Stimulated activated CD8-positive, alpha-beta memory T cell treated with anti-CD3 and anti-CD28 coated beads, Interleukin-12 subunit alpha, Interleukin-12 subunit beta, amount 100 ng/mL, for 24 hours (primary cell): ENCODE measurements around the gene ACAN.
"Not testable (repeated sequence)": the region's sequence is repeated elsewhere in the genome, so short reads cannot be mapped to it uniquely, and the experiment has no call there.

Source experiments
- DNase-seq: peaks from one replicate; pipeline ENCODE4 v3.0.0-alpha.2; 2020; ENCODE audit errors: extremely low read depth

ACAN gene

DNA sequence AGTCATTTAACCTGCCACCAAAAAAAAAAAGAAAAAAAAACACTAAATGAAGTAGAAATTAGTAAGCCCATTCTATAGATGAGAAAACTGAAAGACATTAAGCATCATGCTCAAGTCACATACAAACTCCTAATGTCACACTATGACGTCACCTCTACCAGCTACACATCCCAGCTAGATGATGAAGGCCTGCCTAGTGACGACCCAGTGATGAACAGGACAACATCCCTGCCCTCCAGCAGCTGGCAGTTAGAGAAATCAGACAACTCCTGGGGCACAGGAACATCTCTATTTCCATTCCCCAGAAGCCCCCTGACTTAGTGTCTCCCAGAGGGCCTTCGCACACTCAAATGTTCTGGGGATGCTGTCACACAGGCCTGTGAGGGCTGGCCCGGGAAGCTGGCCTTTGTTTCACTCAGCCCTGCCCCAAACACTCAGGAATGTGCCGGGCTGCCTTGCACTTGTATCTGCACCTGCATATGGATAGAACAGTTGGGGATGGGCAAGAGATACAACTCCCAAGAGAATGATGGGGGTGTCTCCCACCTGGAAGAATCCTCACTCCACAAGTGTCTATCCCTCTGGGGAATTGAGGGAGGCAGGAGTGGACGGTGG lies 99.1 kb downstream of the ACAN start:
- no peak for DNase-seq

DNA sequence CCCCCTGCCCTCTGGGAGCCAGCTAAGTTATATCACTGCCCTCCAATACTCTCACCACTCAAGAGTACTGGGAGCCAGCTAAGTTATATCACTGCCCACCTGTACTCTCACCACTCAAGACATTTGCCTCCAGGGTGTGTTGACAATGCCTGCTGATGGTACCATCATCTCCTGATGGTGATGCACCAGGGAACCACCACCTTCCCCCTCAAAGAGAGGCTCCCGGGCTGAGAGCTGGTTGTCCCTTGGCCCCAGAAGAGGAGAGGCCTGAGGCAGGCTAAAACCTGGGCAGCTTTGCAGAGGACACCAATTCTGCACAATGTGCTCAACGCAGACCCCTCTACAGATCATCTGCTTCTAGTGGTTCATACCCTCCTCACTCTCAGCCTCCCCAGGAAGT lies 99.6 kb downstream of the ACAN start:
- no peak for DNase-seq

DNA sequence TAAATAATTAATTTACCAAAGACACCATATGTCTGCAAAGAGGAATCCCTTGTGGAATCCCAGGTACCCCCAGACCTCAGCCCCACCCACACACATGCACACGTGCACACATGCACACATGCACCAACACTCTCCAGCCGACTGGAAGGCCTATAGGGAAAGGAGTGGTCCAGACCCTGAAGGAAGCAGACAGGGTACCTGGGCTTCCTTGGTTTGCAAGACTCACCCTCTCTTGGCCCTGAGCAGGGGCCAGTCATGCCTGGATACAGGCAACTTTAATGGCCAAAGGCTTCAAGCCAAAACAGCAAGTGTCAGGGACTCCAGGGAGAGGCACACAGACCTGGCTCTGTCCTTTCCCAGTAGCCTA lies 101.0 kb downstream of the ACAN start:
- no peak for DNase-seq

DNA sequence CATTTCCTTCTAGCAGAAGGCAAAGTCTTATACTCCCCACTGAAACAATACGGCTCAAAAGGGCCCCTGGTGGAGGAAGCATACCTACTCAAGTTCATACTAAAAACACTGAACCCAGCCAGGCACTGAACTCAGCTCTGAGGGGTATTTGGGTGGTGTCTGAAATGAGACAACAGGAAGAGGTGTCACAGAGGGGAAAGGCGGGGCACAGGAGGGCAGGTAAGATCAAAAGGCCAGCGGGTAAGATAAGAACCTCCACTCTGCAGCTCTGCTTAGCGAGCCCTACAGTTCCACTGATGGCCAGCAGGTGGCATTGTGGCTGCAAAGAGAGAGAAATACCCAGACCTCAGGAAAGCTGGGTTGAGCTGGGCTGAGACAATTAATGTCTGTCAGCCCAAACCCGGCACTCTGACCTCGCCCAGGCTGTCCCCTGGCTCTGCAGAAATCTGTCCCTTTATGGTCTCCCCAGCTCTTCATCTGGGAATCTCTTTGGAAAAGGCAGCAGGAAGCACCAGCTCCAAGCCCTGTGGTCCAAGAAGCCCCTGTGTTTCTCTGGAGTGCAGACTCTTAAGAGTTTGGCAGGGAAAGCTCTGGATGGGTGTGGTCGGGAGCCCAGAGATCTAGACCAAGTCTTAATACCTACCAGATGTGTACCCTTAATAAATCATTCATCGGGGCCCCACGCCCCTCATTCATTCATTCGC lies 101.5 kb downstream of the ACAN start:
- peak; percentile 59 for DNase-seq

DNA sequence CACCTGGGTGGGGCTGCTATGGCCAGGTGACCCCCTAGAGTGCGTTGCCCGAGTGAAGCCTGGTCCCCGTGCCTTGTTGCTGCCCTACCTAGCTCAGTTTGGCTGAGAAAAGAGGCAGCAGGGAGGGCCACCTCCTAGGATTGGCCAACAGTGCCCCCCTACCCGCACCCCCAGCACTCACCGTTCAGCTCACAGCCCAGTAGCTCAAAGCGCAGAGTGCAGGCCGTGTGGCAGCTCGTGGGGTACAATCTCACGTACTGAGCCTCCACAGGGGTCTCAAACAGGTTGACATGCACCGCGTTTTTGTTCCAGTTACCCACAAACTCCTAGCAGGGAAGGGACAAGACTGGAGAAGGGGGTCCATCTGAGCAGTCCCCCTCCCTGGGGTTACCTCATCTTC lies 102.3 kb downstream of the ACAN start:
- no peak for DNase-seq

DNA sequence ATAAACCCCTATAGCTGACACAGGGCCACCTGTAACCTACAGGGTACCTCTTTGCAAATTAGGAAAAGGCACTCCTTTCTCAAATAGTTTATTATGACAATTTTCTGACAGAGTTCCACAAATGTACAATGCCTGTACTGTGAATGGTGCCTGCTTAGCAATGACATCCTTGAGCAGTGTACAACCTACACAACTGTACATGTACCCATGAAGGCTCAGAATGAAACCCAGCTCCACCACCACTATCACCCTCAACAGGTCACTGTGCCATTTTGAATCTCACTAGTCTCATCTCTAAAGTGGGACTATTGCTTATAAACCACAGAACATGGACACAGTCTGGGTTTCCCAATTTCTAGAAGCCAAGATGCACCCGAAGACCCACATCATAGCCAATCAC lies 102.9 kb downstream of the ACAN start:
- DNase-seq, result no peak

DNA sequence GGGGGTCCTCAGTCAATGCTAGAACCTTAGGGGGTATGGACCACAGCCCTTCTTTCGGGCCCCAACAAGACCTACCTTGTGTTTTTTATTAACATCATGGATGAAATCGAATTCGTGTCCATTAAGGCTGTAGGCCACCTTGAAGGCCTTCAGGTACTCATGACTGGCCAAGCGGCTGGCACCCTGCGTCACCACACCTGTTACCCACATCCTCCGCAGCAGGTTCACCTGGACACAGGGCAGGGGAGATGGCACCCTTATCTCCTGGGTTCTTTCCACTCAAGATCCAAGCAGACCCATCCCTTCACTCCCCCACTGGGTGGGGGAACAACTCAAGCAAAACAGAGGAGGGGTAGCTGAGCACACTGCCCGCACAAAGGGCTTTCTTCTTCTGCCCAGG lies 103.3 kb downstream of the ACAN start:
- DNase-seq, result no peak

DNA sequence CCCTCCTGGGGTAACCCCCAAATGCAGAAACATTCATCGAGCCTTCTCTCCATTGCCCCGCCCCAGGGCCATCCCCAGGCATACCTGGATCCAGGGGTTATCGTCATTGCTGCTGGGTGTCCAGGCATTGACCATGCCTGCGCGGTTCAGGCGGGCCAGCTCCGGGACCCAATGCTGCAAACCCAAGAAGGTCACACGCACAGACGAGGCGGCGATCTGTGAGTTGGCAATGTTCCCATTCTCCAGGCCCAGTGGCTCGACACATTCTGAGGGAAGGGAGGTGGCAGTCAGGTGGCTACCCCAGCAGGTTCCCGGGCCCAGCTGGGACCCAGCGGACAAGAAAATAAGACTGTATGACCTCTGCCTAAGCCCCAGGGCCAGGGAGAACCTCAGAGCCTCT lies 103.9 kb downstream of the ACAN start:
- DNase-seq, result no peak

DNA sequence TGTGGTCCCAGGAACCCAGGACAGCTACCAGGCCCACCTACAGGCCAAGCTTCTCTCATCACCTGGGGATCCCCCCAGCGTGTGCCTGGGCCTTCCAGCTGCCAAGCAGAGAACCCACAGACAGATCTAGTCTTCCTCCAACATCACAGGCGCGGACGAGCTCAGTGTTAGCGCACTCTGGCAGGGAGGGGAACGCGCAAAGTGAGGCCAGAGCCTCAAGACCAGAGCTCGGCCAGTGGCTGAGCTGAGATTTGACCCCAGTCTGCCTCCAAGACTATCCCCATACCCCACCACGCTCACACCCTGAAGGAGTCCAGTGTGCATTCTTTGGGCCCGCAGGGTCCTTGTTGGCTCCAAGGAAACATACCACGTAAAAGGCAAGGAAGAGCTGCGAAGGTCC lies 104.9 kb downstream of the ACAN start:
- DNase-seq, result no peak

DNA sequence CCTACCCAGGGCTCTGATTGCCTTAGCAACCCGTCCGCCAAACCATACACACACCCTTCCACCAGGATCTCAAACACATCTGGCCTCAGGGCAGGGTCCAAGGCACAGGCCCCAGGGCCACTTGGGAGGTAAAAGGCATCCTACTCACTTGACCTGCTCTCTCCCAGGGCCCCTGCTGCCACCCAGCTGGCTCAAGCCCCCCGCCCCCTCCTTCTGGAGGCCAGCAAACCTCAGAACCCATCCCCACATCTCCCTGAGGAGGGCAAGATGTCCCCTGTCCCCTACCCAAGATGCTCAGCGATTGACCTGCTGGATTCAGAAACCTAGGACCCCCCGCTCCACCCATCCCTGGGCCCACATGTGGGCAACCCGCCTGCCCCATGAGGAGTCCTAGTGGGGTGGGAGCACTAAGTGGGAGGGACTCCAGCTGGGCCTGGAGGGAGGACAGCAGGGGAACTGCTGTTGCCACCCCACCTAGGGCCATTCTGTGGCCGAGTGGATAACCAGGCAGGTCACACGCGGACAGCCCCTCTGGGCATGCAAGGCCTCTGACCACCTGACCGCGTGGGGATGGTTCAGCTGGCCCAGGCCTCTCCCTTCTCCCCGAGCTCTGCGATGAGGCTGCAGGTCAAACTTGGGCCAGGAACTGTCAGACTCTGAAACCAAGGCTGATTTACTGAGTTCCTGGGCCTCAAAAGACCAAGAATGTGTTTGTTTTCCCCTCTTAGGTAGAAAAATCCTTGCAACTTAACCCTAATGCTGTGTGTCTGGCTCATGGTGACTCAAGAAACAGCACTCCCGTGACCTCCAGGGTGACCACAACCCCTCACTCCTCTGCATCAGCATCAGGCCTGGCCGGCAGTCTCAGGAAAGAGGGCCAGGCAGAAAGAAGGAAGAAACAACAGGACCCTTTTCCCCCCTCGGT lies 105.7 kb downstream of the ACAN start:
- DNase-seq, result no peak

DNA sequence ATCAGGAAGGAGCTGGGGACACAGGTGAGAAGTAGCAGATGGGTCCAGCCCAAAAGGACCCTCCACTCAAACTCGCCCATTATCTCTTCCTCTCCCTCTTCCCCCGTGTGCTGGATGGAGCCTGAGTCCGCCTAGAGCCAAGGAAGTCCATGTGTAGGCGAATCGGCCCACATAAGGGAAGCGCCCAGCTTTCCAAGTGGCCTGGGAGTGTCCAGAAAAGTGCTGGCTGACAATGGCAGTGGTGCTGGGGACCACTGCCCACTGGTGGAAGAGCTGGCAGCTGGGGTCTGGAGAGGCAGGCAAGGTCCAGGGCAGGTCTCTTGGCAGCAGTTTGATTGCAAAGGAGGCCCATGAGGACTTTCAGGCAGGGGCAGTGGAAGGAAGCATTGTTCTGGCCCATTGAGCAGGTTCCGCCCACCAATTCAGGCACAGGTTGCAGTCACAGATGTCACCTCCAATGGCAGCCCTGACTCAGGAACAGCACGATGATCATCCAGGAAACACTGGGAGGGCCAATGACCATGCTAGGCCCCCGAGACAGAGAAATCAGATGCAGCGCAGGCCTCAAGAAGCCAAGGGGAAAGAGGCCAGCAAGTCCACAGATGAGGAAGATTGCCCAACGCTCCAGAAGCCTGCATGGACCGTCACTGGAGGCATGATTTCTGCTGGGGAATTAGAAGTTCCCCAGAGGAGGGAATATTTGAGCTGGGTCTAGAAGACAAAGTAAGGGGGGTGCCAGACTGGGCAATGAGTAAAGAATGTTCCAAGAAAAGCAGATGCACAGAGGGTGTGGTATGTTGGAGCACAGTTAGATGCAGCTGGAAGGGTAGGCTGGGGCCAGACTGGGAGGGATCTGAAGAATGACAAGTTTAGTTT lies 107.0 kb downstream of the ACAN start:
- DNase-seq, result no peak

DNA sequence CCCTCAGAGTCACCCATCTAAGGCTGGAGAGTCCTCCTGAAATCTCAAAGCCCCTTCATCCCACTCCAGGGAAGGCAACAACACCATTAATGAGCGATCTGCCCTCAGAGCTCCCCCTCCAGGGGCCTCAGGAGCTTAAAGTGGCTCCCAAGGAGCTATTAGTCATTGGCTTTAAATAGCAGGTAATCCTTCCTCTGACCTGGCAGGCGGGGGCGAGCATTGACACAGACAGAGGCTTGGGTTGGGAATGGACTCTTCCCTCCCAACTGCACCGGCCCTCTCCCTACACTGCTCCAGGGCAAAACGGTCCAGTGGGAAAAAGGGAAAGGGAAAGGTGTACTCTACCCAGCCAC lies 108.5 kb downstream of the ACAN start:
- no peak for DNase-seq

DNA sequence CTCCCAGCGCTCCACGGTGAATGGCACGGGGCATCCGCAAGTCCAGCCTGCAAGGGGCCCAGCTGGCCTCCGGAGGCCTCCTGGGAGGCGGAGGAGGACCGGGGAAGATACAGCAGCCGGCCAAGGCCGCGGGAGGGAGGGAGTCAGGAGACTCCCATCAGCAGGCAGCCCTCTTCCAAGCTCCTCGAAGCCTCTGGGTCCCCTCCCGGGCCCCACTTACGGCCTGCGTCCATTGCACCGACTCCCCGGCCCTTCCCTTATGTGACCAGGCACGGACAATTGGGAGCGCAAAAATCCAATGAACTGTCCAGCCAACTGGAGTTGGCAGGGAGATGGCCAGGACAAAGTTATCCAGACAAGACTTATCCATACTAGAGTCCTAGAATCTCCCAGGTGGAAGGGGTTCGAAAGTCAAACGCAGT lies 109.3 kb downstream of the ACAN start:
- no peak for DNase-seq

DNA sequence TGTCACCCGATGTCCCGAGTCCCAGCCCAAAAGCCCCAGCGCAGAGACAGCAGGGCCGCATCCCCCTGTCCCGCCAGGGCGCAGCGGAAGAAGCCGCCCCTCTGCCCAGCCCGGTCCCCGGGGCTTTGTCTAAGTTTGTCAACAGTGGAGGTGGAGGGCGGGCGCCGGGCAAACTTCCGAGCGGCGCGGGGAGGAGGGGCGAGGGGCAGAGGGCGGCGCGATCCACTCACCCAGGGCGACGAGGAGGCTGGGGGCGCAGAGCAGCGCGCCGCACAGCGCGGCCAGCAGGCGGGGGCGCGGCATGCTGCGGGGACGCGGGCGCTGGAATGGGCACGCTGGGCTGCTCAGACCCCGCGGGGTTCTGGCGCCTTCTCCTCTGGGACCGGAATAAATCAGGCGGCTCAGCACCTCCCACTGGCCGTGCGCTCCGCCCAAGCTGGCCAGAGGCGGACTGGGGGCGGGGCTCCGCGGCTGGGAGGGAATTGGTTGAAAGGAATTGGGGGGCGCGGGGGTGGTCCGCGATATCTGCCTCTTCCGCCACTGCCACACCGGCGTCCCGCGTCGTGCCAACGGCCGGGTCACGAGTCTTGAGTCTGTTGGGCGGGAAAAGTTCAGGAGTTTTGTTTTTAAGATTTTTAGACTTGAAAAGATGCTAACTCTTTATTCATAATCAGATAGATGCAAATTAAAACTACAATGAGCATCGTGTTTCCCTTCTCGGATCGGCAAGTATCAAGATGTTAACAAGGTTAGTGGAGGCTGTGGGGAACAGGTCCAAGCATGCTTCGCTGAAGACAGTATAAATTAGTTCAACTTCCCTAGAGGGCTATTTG lies 110.0 kb downstream of the ACAN start, which contains the start of gene MFGE8:
Gene MFGE8 (minus strand): TSS at position 363 of the 833 bp plus-strand sequence. CDS start 60 bp downstream, at position 303.
- peak; percentile 49 for DNase-seq

DNA sequence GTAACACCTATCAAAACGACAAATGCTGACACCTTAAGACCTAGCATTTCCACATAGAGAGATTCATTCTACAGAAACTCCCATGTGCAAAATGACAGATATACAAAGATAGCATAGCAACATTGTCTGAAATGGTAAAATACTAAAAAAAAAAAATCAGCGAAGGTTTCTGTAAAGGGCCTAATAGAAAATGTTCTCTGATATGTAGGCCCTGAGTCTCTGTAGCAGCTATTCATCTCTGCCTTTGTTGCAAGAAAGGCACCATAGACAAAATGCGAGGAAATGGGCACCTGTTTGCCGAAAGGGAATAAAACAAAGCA lies 110.6 kb downstream of the ACAN start:
- no peak for DNase-seq

DNA sequence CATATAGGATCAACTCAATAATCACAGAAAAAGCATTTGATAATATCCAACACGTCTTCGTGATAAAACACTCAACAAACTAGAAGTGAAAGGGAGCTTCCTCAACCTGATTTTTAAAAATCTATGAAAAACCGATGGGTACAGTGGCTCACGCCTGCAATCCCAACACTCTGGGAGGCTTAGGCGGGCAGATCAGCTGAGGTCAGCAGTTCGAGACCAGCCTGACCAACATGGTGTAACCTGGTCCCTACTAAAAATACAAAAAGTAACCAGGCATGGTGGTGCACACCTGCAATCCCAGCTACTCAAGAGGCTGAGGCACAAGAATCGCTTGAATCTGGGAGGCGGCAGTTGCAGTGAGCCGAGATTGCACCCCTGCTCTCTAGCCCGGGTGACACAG lies 112.1 kb downstream of the ACAN start:
- DNase-seq, result no peak

DNA sequence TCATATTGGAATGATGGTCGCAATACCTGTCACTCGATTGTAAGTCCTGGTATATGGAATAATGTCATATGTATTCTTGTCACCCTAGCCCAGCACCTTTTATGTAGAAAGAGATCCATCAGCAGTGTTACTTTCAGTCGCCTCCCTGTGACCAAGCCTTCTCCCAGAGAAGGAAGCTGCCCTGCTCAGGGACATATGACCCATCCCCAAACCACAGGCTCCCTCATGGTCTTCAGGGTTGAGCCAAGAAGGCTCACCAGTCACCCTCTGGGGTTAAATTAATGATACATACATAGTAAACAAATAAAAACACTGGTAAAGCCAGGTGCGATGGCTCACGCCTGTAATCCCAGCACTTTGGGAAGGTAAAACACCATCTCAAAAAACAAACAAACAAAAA lies 114.5 kb downstream of the ACAN start:
- DNase-seq, result no peak

DNA sequence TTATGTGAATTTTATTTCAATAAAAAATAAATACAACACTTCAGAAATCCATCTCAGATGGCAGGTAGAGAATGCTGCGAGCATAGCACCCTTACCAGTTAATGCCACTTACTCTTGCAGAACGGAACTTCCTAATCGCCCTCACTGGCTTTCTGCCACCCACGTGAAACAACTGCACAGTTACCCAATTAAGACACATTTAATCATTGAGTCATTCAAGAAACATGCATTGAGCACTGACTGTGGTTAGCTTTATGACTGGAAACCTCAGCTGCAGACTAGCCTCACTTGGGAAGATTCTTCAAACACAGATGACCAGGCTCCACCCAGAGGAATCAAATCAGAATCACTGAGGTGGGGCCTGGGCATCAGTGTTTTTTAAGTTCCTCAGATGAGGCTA lies 115.5 kb downstream of the ACAN start:
- DNase-seq, result no peak

DNA sequence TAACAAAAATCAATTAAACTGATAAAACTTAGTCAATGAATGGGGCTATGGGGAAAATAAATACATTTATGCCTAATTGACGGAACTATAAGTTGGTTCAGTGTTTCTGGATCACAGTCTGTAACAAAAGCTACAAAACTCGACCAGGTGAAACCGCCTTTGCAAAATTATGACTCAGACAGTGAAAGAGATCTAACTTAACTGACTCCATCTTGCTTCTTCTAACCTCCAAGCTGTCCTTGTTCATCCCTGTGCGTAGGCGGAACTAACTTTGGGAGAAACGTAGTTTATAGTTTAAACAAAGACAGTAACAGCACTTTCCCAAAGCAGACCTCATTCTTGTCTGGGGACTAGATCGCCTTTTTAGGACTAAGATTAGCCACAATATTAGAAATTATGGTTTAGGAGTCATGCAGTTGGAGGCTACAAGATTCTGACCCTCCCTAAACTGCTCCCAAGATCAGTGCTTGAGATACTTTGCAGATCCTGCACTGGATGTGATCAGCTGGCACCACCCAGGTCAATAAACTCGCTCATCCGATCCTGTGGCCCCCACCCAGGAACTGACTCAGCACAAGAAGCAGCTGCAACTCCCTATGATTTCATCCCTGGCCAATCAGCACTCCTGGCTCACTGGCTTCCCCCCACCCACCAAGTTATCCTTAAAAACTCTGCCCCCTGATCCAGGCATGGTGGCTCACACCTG lies 117.1 kb downstream of the ACAN start:
- DNase-seq, result no peak

DNA sequence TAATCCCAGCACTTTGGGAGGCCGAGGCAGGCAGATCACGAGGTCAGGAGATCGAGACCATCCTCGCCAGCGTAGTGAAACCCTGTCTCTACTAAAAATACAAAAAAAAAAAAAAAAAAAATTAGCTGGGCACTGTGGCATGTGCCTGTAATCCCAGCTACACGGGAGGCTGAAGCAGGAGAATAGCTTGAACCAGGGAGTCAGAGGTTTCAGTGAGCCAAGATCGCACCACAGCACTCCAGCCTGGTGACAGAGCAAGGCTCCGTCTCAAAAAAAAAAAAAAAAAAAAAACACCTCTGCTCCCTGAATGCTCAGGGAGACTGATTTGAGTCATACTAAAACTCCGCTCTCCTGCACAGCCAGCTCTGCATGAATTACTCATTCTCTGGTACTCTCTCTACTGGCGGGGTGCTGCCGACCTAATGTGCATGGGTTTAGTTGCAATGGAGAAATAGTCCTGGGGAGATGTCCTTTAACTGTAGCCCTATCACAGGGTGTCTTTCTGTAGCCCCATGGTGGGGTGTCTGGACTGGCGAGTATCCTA lies 117.7 kb downstream of the ACAN start:
- DNase-seq, result not testable (repeated sequence)
